Measurements from ENCODE around the gene FITM1.
A peak's percentile ranks its signal among the peaks of the same experiment; 100 is the strongest.

FITM1 gene

DNA sequence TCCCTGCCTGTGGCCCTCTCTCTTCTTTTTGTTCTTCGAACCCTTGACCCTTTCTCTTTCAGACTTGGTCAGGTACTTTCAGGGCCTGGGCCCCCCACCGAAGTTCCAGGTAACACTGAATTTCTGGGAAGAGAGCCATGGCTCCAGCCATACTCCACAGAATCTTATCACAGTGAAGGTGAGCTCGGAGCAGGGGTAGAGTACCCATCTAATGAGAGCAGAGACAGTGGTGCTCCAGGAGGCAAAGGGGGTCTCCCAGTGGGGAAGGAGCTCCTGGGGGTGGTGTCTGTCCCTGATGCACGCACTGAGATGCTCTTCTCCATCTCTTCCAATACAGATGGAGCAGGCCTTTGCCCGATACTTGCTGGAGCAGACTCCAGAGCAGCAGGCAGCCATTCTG, 35.3 kb downstream of the FITM1 start:
- no peak for DNase-seq

DNA sequence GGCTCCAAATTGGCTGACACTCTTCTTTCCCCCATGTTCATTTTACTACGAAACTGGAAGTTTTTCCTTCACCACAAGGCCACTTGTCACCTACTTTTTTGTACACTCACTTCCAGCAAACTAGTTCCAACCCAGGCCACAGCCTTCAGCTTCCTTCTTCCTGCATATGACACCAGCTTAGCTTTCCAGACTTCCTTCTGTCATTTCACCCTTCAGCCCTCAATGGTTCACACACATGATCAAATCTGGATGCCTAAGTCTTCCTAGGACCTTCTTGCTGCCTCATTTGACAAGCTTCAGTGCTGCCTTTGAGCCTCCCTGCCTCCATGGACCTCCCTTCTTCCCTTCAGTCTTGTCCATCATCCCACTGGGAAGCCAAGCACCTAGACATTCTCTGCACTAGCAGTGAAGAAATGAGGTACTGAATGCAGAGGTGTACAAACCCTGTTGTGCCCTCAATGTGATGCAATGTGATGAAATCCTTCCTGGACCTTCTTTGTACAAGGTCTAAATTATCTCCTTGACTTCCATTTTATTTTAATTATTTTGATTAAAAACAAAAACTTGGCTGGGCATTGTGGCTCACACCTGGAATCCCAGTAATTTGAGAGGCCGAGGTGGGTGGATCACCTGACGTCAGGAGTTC, 37.1 kb downstream of the FITM1 start:
- DNase-seq: no peak

DNA sequence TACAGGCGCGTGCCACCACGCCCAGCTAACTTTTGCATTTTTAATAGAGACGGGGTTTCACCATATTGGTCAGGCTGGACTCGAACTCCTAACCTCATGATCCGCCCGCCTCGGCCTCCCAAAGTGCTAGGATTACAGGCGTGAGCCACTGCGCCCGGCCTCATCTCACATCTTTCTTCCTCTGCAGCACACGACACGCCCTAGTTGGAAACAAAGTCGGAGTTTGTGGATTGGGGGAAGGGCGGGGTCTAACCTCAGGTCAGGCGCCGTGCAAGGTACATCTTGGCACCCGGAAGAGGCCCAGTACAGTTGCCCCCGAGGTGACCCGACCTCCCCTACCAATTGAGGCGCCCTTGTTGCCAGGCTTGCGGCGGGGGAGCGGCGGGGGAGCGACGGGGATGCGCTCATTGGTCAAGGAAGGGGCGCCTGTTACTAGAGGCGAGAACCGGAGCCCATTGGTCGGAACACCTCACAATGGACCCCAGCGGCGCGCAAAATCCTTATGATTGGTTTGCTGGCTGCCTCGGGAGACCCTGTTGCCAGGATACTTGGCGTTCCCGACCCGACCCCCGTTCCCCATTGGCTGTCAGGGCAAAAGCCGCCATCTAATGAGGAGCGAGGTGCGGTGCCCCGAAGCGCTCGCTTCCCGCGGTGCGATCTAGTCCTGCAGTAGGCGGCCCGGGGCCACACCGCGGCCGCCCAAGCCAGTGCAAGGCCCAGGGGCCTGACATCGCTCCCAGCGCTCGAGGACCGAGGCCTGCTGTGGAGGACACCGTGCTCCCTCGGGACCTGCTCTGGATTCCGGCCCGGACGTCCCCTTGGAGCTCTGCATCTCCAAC, 41.2 kb downstream of the FITM1 start, which contains the start of gene REC8:
TSS of gene REC8 (plus strand) at position 659 of the 839 bp plus-strand sequence. CDS start 473 bp downstream, outside the sequence.
- DNase-seq: peak; percentile 100

DNA sequence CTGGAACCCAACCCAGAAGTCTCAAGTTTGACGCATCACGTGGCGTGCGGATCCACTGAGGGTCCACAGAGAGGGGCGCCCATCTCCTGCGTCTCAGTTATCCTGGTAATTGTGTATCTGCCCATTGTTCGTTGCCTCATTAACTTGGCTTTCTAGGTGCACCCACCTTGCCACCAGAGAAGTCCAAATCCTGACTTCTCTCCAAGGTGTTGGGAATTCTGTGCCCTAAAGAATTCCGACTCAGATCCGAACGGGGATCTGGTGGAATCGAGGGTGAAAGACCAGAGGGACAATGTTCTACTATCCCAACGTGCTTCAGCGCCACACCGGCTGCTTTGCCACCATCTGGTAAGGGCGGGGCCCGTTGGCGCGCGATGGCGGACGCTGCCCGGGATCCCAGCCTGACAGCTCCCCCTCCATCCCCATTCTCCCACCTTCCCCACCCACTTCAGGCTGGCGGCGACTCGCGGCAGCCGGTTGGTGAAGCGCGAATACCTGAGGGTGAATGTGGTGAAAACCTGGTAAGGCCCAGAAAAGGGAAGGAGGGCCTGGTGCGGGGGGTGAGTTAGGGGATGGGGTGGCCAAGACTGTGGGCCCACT, 41.9 kb downstream of the FITM1 start:
- no peak for DNase-seq

DNA sequence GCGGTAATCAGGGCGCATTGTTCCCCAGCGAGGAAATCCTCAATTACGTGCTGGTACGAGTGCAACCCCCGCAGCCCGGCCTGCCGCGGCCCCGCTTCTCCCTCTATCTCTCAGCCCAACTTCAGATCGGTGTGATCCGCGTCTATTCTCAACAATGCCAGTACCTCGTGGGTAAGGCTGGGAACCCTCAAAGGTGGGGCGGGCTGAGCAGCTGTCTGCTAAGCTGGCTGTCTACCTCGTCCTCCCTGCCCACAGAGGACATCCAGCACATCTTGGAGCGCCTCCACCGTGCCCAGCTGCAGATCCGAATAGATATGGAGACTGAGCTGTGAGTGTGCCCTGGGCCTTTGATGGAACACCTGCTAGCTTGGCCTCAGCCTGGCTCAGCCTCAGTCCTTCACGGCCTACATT, 42.4 kb downstream of the FITM1 start:
- DNase-seq: no peak

DNA sequence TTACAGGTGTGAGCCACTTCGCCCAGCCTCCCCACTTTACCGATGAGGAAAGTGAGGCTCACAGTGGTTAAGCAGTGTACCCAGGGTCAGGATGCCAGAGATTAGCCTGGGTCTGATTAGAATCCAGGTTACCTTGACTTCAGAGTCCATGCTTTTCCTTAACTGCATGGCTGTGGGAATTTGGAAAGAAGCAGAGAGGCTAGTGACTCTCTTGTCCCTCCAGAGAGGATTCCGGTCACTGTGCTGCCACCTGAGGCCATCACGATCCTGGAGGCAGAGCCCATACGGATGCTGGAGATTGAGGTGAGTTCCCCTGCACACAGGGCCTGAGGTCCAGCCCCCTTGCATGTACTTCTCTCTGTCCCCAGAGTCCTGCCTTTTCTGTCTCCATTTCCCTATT, 46.1 kb downstream of the FITM1 start:
- no peak for DNase-seq

DNA sequence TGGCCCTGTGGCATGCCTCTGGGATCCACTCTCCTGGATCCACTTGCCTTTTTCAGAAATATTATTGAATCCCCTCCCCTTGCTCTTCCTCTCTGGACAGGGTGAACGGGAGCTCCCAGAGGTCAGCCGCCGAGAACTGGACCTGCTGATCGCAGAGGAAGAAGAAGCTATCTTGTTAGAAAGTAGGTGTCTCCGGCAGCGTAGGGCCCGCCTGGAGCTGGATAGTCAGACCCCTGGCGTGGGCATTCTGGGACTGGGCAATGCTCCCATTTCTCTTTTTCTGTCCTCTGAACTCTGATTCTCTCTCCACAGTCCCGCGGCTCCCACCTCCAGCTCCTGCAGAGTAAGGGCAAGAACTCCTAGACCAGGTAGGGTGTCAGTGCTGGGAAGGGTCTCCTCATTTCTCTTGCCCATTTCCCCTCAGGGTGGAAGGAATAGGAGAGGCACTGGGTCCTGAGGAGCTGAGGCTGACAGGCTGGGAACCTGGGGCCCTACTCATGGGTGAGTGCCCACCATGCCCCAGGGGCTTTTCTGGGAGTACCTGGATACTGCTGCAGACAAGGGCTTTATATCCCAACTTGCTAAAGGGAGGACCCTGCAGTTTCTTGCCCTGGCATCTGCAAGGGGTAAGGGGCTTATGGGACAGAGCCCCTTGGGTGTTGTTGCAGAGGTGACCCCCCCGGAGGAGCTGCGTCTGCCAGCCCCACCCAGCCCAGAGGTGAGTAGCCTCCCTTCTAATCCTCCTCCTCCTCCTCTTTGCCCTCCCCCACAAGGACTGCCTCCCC, 46.8 kb downstream of the FITM1 start:
- no peak for DNase-seq

DNA sequence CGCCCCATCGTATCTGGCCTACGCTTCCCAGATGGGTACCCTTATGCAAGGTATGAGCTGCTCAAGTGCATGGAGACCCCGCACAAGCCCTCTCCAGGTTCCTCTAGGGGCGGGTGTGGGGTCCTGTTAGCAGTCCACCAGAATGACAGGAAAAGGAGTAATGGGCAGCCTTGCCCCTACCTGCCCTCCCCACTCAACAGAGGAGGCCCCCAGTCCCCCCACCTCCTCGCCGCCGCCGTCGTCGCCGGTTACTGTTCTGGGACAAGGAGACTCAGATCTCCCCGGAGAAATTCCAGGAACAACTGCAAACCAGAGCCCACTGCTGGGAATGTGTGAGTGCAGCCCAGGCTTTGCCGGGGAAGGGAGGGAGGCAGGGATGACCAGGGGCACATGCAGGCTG, 47.4 kb downstream of the FITM1 start:
- no peak for DNase-seq

DNA sequence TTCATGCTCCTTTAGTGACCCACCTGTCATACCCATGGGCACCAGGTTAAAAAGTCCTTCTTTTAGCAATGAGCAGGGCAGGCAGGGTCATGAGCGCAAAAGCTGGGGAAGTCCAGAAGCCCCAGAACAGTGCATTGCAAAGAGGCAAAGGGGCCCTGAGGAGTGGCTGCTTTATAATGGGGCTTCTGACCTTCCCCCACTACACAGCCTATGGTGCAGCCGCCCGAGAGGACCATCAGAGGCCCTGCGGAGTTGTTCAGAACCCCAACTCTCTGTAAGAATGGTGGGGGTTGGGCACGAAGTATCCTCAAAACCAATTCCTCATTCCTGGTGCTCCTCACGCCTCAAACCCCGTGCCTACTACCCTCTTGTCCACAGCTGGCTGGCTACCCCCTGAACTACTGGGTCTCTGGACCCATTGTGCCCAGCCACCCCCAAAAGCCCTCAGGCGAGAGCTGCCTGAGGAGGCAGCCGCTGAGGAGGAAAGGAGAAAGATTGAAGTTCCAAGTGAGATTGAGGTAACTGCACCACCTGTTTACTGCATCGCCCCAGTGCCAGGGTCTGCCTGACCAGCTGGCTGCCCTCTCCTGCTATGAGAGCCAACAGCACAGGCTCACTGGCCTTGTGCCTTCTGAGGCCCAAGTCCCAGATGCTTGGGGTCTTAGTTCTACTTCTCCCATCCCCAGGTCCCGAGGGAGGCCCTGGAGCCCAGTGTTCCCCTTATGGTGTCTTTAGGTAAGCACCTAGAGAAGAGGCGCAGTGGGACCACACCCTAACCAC, 48.1 kb downstream of the FITM1 start:
- no peak for DNase-seq

DNA sequence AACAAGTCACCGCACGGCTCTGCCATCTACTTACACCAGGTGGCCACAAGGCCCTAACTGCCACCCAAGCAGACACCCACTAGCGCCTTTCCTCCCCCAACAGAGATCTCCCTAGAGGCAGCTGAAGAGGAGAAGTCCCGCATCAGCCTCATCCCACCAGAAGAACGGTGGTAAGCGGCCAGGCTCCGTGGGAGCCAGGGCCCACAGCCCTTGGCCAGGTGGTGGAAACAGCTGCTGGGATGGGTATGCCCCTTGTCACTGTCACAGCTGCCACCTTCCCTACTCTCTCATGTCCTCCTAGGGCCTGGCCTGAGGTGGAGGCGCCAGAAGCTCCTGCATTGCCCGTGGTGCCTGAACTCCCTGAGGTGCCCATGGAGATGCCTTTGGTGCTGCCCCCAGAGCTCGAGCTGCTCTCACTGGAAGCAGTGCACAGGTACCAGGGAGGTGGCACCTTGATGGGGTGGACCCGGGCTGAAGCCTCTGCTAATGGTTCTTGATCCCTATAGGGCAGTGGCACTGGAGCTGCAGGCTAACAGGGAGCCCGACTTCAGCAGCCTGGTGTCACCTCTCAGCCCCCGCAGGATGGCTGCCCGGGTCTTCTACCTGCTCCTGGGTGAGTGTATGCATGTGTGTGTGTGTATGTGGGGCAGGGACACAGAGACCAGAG, 49.0 kb downstream of the FITM1 start:
- no peak for DNase-seq

DNA sequence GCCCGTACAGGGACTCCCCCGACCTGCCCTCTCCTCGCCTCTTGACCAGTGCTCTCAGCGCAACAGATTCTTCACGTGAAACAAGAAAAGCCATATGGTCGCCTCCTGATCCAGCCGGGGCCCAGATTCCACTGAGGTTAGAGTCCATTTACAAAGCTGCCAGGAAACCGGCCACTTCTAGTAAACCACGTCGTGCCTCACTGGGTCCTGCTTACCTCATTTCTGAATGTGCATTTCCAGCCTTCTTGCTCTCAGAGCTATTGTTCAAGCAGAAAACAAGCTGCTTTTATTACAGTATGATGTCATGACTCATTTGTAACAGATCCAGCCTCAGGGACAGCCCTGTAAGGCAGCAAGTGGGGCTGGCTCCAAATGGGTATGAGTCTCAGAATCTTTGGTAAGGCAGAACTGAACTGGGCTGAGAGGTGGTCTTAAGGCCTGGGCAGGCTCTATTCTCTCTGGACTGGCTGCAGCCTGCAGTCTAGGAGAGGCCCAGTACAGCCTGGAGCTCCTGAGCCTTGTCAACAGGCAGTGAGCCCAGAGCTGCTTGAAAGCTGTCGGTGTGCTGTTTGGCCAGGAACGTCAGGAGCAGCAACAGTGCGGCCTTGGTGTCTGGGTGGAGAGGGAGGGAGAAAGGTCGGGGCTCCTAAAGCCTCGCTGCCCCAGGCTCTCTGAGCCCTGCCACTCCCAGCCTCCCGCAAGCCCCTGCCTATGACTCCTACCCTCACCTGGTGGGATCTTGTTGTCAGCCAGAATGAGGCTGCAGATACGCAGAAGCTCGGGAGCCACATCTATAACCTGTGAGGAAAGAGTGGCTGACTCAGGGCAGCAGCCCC, 49.7 kb downstream of the FITM1 start:
- peak; percentile 75 for DNase-seq

DNA sequence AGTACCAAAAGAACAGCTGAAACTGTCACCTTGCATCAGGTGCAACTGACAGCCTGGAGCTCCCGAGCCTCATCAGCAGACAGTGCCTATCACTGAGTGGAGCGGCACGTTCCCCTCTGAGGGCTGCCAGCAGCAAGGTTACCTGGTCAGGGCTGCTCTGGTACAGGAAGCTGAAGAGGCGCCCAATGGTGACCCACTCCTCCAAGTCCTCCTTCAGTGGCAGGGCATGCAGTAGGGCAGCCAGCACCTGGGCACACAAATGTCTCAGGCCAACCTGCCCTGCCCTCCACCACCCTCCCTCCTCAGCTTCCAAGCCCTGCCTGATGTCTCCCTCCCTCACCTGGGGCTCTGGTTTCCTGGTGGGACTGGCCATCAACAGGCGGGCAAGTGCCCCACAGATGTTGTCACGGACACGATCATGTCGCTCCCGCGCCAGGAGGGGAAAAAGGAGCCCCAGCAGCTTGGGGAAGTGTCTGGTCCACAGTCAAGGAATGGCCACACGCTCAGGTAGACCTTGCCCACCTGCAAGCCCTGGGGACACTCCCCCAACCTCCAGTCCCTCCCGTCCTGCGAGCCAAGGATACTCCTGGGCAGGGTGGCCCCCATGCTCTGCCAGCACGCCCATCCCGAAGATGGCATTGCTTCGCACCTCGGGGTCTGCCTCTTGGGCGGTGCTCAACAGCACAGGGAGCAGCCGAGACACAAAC, 51.1 kb downstream of the FITM1 start:
- DNase-seq: no peak

Data from NCI-H2107 (cell line).